ENCODE results near the gene CCDC78. TPM values are rescaled to one million over a fixed set of nuclear protein-coding genes. Genes with fewer than 3 reads are reported as not detected.
A peak's percentile ranks its signal among the peaks of the same experiment; 100 is the strongest.

CCDC78 gene
- total RNA-seq, 1 experiment from 2014 or later, result 20.2 TPM

DNA sequence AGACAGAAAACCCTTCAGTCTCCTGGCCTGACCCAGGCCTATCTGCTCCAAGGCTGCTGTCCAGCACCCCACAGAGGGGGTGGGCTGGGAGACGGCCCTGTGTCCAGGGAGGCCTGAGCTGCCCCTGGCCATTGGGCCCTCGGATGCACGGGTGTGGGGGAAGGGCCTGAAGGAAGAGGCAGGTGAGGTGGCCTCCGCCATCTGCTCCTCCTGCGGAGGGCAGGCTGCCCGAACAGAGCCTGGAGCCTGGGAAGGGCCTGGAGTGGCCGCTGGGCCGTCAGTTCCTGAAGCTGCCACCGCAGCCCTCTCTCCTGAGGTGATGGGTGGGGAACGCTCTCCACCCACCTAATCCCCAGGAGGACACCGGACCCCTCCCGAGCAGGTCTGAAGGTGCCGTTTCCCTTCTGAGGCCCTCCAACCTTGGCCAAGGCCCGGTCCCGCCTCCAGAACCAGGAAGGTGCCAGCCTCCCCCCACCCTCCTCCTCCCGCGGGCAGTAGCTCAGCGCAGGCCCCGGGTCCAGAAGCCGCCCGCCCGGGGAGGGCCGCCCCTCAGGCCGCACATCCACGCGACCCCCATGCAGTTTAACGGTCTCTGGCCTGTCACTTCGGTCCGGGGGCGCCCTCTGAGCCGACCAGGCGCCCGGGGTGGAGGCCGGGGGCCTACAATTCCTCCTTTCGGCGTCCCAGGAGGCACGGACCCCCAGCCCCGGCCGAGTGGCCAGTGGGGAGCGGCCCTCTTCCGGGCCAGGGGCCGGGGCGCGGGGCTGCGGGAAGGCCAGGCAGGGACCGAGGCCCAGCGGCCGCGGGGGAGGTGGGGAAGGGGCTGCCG is 21.5 kb downstream of the CCDC78 start:
- Mint-ChIP-seq H3K36me3 (no peaks in the 10 kb centered on the region), H3K4me1 (no peaks in the 10 kb centered on the region), H3K27me3 (ENCODE audit: low read depth) (peaks cover 85% of the 10 kb centered on the region), H3K9me3 (no peaks in the 10 kb centered on the region), H3K27ac (no peak overlapping the region), H3K4me3 (peak overlapping the region; percentile 55)
- POLR2A ChIA-PET, result interaction anchor here (0.8 to 1.0 kb wide), 2 partner anchors 9 to 83 kb away, joined by 3 read pairs; partner anchors contain the start of gene RPUSD1
- ATAC-seq (0 out of 2 replicates have a peak, but pooled peaks have one; percentile 2), DNase-seq (ENCODE audit: low spot score) (no peak)
- TF ChIP-seq, protein P1, sequence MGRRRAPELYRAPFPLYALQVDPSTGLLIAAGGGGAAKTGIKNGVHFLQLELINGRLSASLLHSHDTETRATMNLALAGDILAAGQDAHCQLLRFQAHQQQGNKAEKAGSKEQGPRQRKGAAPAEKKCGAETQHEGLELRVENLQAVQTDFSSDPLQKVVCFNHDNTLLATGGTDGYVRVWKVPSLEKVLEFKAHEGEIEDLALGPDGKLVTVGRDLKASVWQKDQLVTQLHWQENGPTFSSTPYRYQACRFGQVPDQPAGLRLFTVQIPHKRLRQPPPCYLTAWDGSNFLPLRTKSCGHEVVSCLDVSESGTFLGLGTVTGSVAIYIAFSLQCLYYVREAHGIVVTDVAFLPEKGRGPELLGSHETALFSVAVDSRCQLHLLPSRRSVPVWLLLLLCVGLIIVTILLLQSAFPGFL (CRISPR knock-in tag; IDR thresholded peaks at IDR 0.05; ENCODE audit: borderline replicate concordance), result no peak
- TF ChIP-seq RELA (CRISPR knock-in tag; IDR thresholded peaks at IDR 0.05; ENCODE audit: borderline replicate concordance) (0 out of 2 replicates have a peak, but pooled peaks have one; percentile 21), CREB1 (CRISPR knock-in tag; IDR thresholded peaks at IDR 0.05) (no peak), CREM (CRISPR knock-in tag; IDR thresholded peaks at IDR 0.05) (no peak)
- TF ChIP-seq, protein P2, sequence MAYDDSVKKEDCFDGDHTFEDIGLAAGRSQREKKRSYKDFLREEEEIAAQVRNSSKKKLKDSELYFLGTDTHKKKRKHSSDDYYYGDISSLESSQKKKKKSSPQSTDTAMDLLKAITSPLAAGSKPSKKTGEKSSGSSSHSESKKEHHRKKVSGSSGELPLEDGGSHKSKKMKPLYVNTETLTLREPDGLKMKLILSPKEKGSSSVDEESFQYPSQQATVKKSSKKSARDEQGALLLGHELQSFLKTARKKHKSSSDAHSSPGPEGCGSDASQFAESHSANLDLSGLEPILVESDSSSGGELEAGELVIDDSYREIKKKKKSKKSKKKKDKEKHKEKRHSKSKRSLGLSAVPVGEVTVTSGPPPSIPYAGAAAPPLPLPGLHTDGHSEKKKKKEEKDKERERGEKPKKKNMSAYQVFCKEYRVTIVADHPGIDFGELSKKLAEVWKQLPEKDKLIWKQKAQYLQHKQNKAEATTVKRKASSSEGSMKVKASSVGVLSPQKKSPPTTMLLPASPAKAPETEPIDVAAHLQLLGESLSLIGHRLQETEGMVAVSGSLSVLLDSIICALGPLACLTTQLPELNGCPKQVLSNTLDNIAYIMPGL (CRISPR knock-in tag; IDR thresholded peaks at IDR 0.05), result peak; percentile 38; the same call in 1 of the 2 replicates
- TF ChIP-seq, protein P3, sequence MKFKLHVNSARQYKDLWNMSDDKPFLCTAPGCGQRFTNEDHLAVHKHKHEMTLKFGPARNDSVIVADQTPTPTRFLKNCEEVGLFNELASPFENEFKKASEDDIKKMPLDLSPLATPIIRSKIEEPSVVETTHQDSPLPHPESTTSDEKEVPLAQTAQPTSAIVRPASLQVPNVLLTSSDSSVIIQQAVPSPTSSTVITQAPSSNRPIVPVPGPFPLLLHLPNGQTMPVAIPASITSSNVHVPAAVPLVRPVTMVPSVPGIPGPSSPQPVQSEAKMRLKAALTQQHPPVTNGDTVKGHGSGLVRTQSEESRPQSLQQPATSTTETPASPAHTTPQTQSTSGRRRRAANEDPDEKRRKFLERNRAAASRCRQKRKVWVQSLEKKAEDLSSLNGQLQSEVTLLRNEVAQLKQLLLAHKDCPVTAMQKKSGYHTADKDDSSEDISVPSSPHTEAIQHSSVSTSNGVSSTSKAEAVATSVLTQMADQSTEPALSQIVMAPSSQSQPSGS (CRISPR knock-in tag; IDR thresholded peaks at IDR 0.05; ENCODE audit: borderline replicate concordance, low read depth), result no peak
- CTCF ChIA-PET, result interaction anchor here (1.3 to 4.5 kb wide), 4 partner anchors 8 to 81 kb away, joined by 5 to 25 read pairs (median 6); partner anchors contain the start of gene METRN

DNA sequence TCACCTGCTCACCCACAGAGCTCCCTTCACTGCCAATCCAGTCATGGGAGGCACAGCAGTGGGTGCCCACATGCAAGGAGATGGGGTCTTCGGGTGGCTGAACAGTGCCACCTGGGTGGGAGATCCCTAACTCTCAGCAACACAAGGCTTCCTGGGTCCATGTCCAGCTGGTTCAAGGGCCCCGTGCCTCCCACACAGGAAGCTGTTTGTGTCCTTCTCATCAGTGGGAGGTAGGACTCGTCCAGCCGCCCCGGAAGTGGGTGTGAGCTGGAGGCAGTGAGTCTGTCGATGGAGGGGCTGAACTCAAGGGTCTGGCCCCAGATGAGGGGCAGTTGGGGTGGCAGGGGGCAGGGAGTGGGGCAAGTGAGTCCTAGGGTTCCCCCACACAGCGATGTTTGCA is 22.2 kb downstream of the CCDC78 start:
- ChIA-PET CTCF (interaction anchor here (0.9 to 4.5 kb wide), 5 partner anchors 8 to 280 kb away, joined by 3 to 25 read pairs (median 6); partner anchors contain the start of genes ANTKMT and METRN), POLR2A (interaction anchor here (0.8 kb wide), 1 partner anchor 84 kb away, joined by 3 read pairs; the partner anchor contains the start of gene RPUSD1)
- ATAC-seq, result no peak
- Mint-ChIP-seq H3K36me3 (no peaks in the 10 kb centered on the region), H3K27ac (no peak overlapping the region), H3K27me3 (ENCODE audit: low read depth) (peaks cover 87% of the 10 kb centered on the region), H3K4me1 (no peaks in the 10 kb centered on the region), H3K9me3 (no peaks in the 10 kb centered on the region), H3K4me3 (no peak overlapping the region)
- DNase-seq (ENCODE audit: low spot score), result no peak
- TF ChIP-seq ZBTB21 (CRISPR knock-in tag; IDR thresholded peaks at IDR 0.05; ENCODE audit: borderline replicate concordance) (no peak), MXD4 (CRISPR knock-in tag; IDR thresholded peaks at IDR 0.05; ENCODE audit: borderline replicate concordance) (no peak), ZNF232 (CRISPR knock-in tag; IDR thresholded peaks at IDR 0.05) (no peak), NR1H2 (CRISPR knock-in tag; IDR thresholded peaks at IDR 0.05) (no peak), NFYB (CRISPR knock-in tag; conservative IDR thresholded peaks at IDR 0.05; ENCODE audit: low read depth) (no peak), NR3C1 (CRISPR knock-in tag; conservative IDR thresholded peaks at IDR 0.05; ENCODE audit: low read depth) (no peak), CREM (CRISPR knock-in tag; IDR thresholded peaks at IDR 0.05) (no peak), KAT7 (CRISPR knock-in tag; IDR thresholded peaks at IDR 0.05; ENCODE audit: borderline replicate concordance) (no peak), ZNF121 (CRISPR knock-in tag; IDR thresholded peaks at IDR 0.05) (no peak), ZNF263 (CRISPR knock-in tag; IDR thresholded peaks at IDR 0.05; ENCODE audit: low read depth) (no peak), ELF4 (CRISPR knock-in tag; IDR thresholded peaks at IDR 0.05; ENCODE audit: low read depth) (no peak)
- TF ChIP-seq, protein P4, sequence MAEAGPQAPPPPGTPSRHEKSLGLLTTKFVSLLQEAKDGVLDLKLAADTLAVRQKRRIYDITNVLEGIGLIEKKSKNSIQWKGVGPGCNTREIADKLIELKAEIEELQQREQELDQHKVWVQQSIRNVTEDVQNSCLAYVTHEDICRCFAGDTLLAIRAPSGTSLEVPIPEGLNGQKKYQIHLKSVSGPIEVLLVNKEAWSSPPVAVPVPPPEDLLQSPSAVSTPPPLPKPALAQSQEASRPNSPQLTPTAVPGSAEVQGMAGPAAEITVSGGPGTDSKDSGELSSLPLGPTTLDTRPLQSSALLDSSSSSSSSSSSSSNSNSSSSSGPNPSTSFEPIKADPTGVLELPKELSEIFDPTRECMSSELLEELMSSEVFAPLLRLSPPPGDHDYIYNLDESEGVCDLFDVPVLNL (CRISPR knock-in tag; IDR thresholded peaks at IDR 0.05; ENCODE audit: borderline replicate concordance, low read depth), result no peak
- TF ChIP-seq, protein P5, sequence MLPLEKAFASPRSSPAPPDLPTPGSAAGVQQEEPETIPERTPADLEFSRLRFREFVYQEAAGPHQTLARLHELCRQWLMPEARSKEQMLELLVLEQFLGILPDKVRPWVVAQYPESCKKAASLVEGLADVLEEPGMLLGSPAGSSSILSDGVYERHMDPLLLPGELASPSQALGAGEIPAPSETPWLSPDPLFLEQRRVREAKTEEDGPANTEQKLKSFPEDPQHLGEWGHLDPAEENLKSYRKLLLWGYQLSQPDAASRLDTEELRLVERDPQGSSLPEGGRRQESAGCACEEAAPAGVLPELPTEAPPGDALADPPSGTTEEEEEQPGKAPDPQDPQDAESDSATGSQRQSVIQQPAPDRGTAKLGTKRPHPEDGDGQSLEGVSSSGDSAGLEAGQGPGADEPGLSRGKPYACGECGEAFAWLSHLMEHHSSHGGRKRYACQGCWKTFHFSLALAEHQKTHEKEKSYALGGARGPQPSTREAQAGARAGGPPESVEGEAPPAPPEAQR (CRISPR knock-in tag; IDR thresholded peaks at IDR 0.05), result no peak
- TF ChIP-seq, protein P6, sequence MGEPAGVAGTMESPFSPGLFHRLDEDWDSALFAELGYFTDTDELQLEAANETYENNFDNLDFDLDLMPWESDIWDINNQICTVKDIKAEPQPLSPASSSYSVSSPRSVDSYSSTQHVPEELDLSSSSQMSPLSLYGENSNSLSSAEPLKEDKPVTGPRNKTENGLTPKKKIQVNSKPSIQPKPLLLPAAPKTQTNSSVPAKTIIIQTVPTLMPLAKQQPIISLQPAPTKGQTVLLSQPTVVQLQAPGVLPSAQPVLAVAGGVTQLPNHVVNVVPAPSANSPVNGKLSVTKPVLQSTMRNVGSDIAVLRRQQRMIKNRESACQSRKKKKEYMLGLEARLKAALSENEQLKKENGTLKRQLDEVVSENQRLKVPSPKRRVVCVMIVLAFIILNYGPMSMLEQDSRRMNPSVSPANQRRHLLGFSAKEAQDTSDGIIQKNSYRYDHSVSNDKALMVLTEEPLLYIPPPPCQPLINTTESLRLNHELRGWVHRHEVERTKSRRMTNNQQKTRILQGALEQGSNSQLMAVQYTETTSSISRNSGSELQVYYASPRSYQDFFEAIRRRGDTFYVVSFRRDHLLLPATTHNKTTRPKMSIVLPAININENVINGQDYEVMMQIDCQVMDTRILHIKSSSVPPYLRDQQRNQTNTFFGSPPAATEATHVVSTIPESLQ (CRISPR knock-in tag; IDR thresholded peaks at IDR 0.05), result no peak
- TF ChIP-seq, protein P7, sequence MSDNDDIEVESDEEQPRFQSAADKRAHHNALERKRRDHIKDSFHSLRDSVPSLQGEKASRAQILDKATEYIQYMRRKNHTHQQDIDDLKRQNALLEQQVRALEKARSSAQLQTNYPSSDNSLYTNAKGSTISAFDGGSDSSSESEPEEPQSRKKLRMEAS (CRISPR knock-in tag; IDR thresholded peaks at IDR 0.05), result no peak

Data from WTC11 (cell line).